WTC11 (cell line): ENCODE measurements around the gene GAB1. TPM values are rescaled to one million over a fixed set of nuclear protein-coding genes. Genes with fewer than 3 reads are reported as not detected.
A peak's percentile ranks its signal among the peaks of the same experiment; 100 is the strongest.

Source experiments
- ATF1 ChIP-seq: sonication (generic); formaldehyde crosslinking; IDR thresholded peaks from 2 replicates; pipeline ENCODE4 v1.8.1; 2023; ENCODE audit warnings: mild to moderate bottlenecking, moderate library complexity, missing genetic modification reagents
- CDX4 ChIP-seq: fragments of 250-450 bp; sonication (Bioruptor Pico); IDR thresholded peaks from 2 replicates; pipeline ENCODE4 v1.9.0; 2021; ENCODE audit warnings: moderate library complexity, mild to moderate bottlenecking, inconsistent platforms, borderline replicate concordance
- CREB1 ChIP-seq: sonication (generic); formaldehyde crosslinking; IDR thresholded peaks from 2 replicates; pipeline ENCODE4 v1.8.0; 2023; ENCODE audit warnings: mild to moderate bottlenecking, missing genetic modification reagents
- E2F1 ChIP-seq: sonication (generic); formaldehyde crosslinking; IDR thresholded peaks from 2 replicates; pipeline ENCODE4 v1.8.0; 2022; ENCODE audit warnings: mild to moderate bottlenecking, missing genetic modification reagents
- EMX1 ChIP-seq: fragments of 250-450 bp; sonication (Bioruptor Pico); IDR thresholded peaks from 2 replicates; pipeline ENCODE4 v1.8.0; 2021; ENCODE audit warnings: mild to moderate bottlenecking
- ESRRA ChIP-seq: sonication (generic); formaldehyde crosslinking; IDR thresholded peaks from 2 replicates; pipeline ENCODE4 v1.8.1; 2022; ENCODE audit warnings: mild to moderate bottlenecking, missing genetic modification reagents, borderline replicate concordance
- FOXK1 ChIP-seq: sonication (generic); formaldehyde crosslinking; IDR thresholded peaks from 2 replicates; pipeline ENCODE4 v1.8.0; 2022; ENCODE audit warnings: mild to moderate bottlenecking, moderate library complexity, missing genetic modification reagents
- FOXP1 ChIP-seq: sonication (generic); formaldehyde crosslinking; IDR thresholded peaks from 2 replicates; pipeline ENCODE4 v1.8.0; 2022; ENCODE audit warnings: missing genetic modification reagents, mild to moderate bottlenecking, moderate library complexity, borderline replicate concordance
- FOXP4 ChIP-seq: sonication (generic); formaldehyde crosslinking; IDR thresholded peaks from 2 replicates; pipeline ENCODE4 v1.8.0; 2022; ENCODE audit warnings: mild to moderate bottlenecking, missing genetic modification reagents
- IRF1 ChIP-seq: sonication (generic); formaldehyde crosslinking; IDR thresholded peaks from 2 replicates; pipeline ENCODE4 v1.8.0; 2023; ENCODE audit warnings: missing genetic modification reagents
- JUN ChIP-seq: sonication (generic); formaldehyde crosslinking; IDR thresholded peaks from 2 replicates; pipeline ENCODE4 v1.8.0; 2023; ENCODE audit warnings: mild to moderate bottlenecking, missing genetic modification reagents
- NFATC4 ChIP-seq: fragments of 250-450 bp; sonication (Bioruptor Pico); IDR thresholded peaks from 2 replicates; pipeline ENCODE4 v1.9.0; 2021; ENCODE audit warnings: mild to moderate bottlenecking
- NFE2L1 ChIP-seq: sonication (generic); formaldehyde crosslinking; IDR thresholded peaks from 2 replicates; pipeline ENCODE4 v1.8.1; 2023; ENCODE audit warnings: missing genetic modification reagents
- OVOL2 ChIP-seq: fragments of 250-450 bp; sonication (Bioruptor Pico); IDR thresholded peaks from 2 replicates; pipeline ENCODE4 v1.9.0; 2021; ENCODE audit warnings: mild to moderate bottlenecking, borderline replicate concordance
- PRRX2 ChIP-seq: fragments of 250-450 bp; sonication (Bioruptor Pico); IDR thresholded peaks from 2 replicates; pipeline ENCODE4 v1.8.0; 2021; ENCODE audit warnings: mild to moderate bottlenecking
- SMAD3 ChIP-seq: sonication (generic); formaldehyde crosslinking; IDR thresholded peaks from 2 replicates; pipeline ENCODE4 v1.8.0; 2022; ENCODE audit warnings: missing genetic modification reagents, mild to moderate bottlenecking, borderline replicate concordance
- SMAD4 ChIP-seq: sonication (generic); formaldehyde crosslinking; IDR thresholded peaks from 2 replicates; pipeline ENCODE4 v1.8.0; 2022; ENCODE audit warnings: mild to moderate bottlenecking, missing genetic modification reagents
- TCF7 ChIP-seq: sonication (generic); formaldehyde crosslinking; IDR thresholded peaks from 2 replicates; pipeline ENCODE4 v1.8.0; 2022; ENCODE audit warnings: mild to moderate bottlenecking, low read depth, missing genetic modification reagents, moderate library complexity
- TEAD4 ChIP-seq: sonication (generic); formaldehyde crosslinking; IDR thresholded peaks from 2 replicates; pipeline ENCODE4 v1.8.0; 2022; ENCODE audit warnings: mild to moderate bottlenecking, missing genetic modification reagents
- ZNF219 ChIP-seq: sonication (generic); formaldehyde crosslinking; IDR thresholded peaks from 2 replicates; pipeline ENCODE4 v1.8.0; 2023; ENCODE audit warnings: missing genetic modification reagents, mild to moderate bottlenecking, borderline replicate concordance
- ZNF232 ChIP-seq: sonication (generic); formaldehyde crosslinking; IDR thresholded peaks from 2 replicates; pipeline ENCODE4 v1.8.0; 2022; ENCODE audit warnings: mild to moderate bottlenecking, missing genetic modification reagents
- ZNF671 ChIP-seq: fragments of 250-450 bp; sonication (Bioruptor Pico); IDR thresholded peaks from 2 replicates; pipeline ENCODE4 v1.8.0; 2021; ENCODE audit warnings: mild to moderate bottlenecking
- total RNA-seq: library from RNA; stranded (reverse); gene quantifications from 3 replicates; pipeline ENCODE4 v1.2.3, GENCODE V29; 2021
- TF ChIP-seq, protein P1 (sequence below): sonication (generic); formaldehyde crosslinking; IDR thresholded peaks from 2 replicates; pipeline ENCODE4 v1.8.0; 2023; ENCODE audit warnings: missing genetic modification reagents, mild to moderate bottlenecking, borderline replicate concordance
- TF ChIP-seq, protein P2 (sequence below): sonication (generic); formaldehyde crosslinking; conservative IDR thresholded peaks from 2 replicates; pipeline ENCODE4 v1.8.1; 2022; ENCODE audit warnings: mild to moderate bottlenecking, missing genetic modification reagents
- TF ChIP-seq, protein P3 (sequence below): sonication (generic); formaldehyde crosslinking; IDR thresholded peaks from 2 replicates; pipeline ENCODE4 v1.8.1; 2023; ENCODE audit warnings: mild to moderate bottlenecking, moderate library complexity, missing genetic modification reagents
- TF ChIP-seq, protein P4 (sequence below): fragments of 250-450 bp; sonication (Bioruptor Pico); IDR thresholded peaks from 2 replicates; pipeline ENCODE4 v1.8.0; 2021; ENCODE audit warnings: mild to moderate bottlenecking

Gene GAB1
- total RNA-seq, 1 experiment from 2014 or later = 17.4 TPM

DNA sequence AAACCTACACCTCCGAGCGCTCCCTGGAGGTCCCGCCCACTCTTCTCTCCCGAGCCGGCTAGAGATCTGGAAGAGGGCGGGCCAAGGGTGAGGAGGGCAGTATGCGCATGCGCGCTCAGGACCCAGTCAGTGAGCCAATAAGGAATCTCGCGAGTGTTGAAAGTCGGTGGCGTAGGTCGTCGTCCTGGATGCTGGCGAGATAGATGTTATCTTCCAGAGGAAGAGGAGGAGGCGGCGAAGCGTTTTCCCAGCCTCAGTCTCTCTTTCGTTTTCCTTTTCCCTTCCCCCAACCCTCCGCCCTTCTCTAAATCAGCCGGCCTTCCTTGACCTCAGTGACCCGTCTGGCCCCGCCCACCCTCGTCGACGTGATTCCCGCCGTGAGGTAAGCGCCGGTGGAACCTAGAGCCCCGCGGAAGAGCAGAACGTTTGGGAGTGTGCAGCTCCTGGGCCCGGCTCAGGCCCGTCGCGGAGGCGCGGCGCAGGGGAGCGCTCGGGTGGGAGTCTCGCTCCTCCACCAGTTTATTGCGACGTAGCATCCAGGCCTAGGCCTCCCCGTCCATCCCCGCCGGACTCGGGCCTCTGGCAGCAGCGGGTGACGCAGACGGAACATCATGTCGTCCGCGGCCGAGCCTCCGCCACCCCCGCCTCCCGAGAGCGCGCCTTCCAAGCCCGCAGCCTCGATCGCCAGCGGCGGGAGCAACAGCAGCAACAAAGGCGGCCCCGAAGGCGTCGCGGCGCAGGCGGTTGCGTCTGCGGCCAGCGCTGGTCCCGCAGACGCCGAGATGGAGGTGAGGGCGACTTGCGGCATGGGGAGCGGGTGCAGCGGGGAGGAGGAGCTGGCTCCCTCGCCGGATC, 176.9 kb downstream of the GAB1 start, which contains the start of gene SMARCA5 (continued):
- TF ChIP-seq, protein P1, sequence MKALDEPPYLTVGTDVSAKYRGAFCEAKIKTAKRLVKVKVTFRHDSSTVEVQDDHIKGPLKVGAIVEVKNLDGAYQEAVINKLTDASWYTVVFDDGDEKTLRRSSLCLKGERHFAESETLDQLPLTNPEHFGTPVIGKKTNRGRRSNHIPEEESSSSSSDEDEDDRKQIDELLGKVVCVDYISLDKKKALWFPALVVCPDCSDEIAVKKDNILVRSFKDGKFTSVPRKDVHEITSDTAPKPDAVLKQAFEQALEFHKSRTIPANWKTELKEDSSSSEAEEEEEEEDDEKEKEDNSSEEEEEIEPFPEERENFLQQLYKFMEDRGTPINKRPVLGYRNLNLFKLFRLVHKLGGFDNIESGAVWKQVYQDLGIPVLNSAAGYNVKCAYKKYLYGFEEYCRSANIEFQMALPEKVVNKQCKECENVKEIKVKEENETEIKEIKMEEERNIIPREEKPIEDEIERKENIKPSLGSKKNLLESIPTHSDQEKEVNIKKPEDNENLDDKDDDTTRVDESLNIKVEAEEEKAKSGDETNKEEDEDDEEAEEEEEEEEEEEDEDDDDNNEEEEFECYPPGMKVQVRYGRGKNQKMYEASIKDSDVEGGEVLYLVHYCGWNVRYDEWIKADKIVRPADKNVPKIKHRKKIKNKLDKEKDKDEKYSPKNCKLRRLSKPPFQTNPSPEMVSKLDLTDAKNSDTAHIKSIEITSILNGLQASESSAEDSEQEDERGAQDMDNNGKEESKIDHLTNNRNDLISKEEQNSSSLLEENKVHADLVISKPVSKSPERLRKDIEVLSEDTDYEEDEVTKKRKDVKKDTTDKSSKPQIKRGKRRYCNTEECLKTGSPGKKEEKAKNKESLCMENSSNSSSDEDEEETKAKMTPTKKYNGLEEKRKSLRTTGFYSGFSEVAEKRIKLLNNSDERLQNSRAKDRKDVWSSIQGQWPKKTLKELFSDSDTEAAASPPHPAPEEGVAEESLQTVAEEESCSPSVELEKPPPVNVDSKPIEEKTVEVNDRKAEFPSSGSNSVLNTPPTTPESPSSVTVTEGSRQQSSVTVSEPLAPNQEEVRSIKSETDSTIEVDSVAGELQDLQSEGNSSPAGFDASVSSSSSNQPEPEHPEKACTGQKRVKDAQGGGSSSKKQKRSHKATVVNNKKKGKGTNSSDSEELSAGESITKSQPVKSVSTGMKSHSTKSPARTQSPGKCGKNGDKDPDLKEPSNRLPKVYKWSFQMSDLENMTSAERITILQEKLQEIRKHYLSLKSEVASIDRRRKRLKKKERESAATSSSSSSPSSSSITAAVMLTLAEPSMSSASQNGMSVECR (CRISPR knock-in tag) = peak; percentile 87; the same call in 1 of the 2 replicates
- TF ChIP-seq PRRX2 (CRISPR knock-in tag) = no peak
- peak; percentile 71; the same call in 1 of the 2 replicates for TF ChIP-seq FOXK1 (CRISPR knock-in tag)
- no peak for TF ChIP-seq ZNF671 (CRISPR knock-in tag)
- TF ChIP-seq E2F1 (CRISPR knock-in tag) = no peak
- TF ChIP-seq EMX1 (CRISPR knock-in tag) = no peak
- TF ChIP-seq, protein P2, sequence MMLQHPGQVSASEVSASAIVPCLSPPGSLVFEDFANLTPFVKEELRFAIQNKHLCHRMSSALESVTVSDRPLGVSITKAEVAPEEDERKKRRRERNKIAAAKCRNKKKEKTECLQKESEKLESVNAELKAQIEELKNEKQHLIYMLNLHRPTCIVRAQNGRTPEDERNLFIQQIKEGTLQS (CRISPR knock-in tag) = no peak
- peak; percentile 61; the same call in 1 of the 2 replicates for TF ChIP-seq ESRRA (CRISPR knock-in tag)
- peak; percentile 95; the same call in 1 of the 2 replicates for TF ChIP-seq FOXP4 (CRISPR knock-in tag)
- TF ChIP-seq TEAD4 = 0 out of 2 replicates have a peak, but pooled peaks have one; percentile 26
- peak; percentile 50; the same call in 1 of the 2 replicates for TF ChIP-seq TCF7 (CRISPR knock-in tag)
- TF ChIP-seq, protein P3, sequence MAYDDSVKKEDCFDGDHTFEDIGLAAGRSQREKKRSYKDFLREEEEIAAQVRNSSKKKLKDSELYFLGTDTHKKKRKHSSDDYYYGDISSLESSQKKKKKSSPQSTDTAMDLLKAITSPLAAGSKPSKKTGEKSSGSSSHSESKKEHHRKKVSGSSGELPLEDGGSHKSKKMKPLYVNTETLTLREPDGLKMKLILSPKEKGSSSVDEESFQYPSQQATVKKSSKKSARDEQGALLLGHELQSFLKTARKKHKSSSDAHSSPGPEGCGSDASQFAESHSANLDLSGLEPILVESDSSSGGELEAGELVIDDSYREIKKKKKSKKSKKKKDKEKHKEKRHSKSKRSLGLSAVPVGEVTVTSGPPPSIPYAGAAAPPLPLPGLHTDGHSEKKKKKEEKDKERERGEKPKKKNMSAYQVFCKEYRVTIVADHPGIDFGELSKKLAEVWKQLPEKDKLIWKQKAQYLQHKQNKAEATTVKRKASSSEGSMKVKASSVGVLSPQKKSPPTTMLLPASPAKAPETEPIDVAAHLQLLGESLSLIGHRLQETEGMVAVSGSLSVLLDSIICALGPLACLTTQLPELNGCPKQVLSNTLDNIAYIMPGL (CRISPR knock-in tag) = peak; percentile 85
- no peak for TF ChIP-seq NFE2L1 (CRISPR knock-in tag)
- no peak for TF ChIP-seq NFATC4 (CRISPR knock-in tag)
- 0 out of 2 replicates have a peak, but pooled peaks have one; percentile 30 for TF ChIP-seq CREB1
- no peak; the same call in 1 of the 2 replicates for TF ChIP-seq SMAD3 (CRISPR knock-in tag)
- TF ChIP-seq JUN (CRISPR knock-in tag) = 0 out of 2 replicates have a peak, but pooled peaks have one; percentile 47
- TF ChIP-seq IRF1 (CRISPR knock-in tag) = peak; percentile 58; the same call in 1 of the 2 replicates
- TF ChIP-seq ZNF232 (CRISPR knock-in tag) = no peak
- no peak for TF ChIP-seq OVOL2 (CRISPR knock-in tag)
- TF ChIP-seq, protein P4, sequence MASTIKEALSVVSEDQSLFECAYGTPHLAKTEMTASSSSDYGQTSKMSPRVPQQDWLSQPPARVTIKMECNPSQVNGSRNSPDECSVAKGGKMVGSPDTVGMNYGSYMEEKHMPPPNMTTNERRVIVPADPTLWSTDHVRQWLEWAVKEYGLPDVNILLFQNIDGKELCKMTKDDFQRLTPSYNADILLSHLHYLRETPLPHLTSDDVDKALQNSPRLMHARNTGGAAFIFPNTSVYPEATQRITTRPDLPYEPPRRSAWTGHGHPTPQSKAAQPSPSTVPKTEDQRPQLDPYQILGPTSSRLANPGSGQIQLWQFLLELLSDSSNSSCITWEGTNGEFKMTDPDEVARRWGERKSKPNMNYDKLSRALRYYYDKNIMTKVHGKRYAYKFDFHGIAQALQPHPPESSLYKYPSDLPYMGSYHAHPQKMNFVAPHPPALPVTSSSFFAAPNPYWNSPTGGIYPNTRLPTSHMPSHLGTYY (CRISPR knock-in tag) = no peak
- TF ChIP-seq FOXP1 (CRISPR knock-in tag) = peak; percentile 94; the same call in 1 of the 2 replicates
- 0 out of 2 replicates have a peak, but pooled peaks have one; percentile 40 for TF ChIP-seq ATF1 (CRISPR knock-in tag)
- TF ChIP-seq ZNF219 (CRISPR knock-in tag) = peak; percentile 81; the same call in 1 of the 2 replicates
- no peak for TF ChIP-seq CDX4 (CRISPR knock-in tag)
- peak; percentile 52; the same call in 1 of the 2 replicates for TF ChIP-seq SMAD4
